Neural progenitor cell (in vitro differentiated cells): ENCODE data around the gene TBK1. TPM values are rescaled to one million over a fixed set of nuclear protein-coding genes. Genes with fewer than 3 reads are reported as not detected.

ENCODE experiments used
- DNase-seq: peaks from one replicate; pipeline ENCODE4 v3.0.0-alpha.2; 2016; ENCODE audit warnings: low spot score
- H2AFZ ChIP-seq: fragments of 200-600 bp; sonication (generic); replicated peaks from 2 replicates; pipeline ENCODE4 v1.6.1; 2016; ENCODE audit warnings: antibody characterized with exemption
- H3F3A ChIP-seq: fragments of 200-600 bp; sonication (generic); 2 replicates; pipeline ENCODE4 v1.6.1; 2016; ENCODE audit warnings: antibody characterized with exemption, low read depth
- H3K27ac ChIP-seq: fragments of 200-600 bp; sonication (generic); 2 replicates; pipeline ENCODE4 v1.5.1; 2016; ENCODE audit warnings: mild to moderate bottlenecking
- H3K27me3 ChIP-seq: fragments of 200-600 bp; sonication (generic); 2 replicates; pipeline ENCODE4 v1.6.1; 2016; ENCODE audit warnings: mild to moderate bottlenecking, moderate library complexity
- H3K36me3 ChIP-seq: fragments of 200-600 bp; sonication (generic); 2 replicates; pipeline ENCODE4 v1.5.1; 2016
- H3K4me1 ChIP-seq: fragments of 200-600 bp; sonication (generic); 2 replicates; pipeline ENCODE4 v1.6.1; 2016; ENCODE audit warnings: mixed run types
- H3K4me2 ChIP-seq: fragments of 200-600 bp; sonication (generic); 2 replicates; pipeline ENCODE4 v1.6.1; 2016
- H3K4me3 ChIP-seq: fragments of 200-600 bp; sonication (generic); 2 replicates; pipeline ENCODE4 v1.5.1; 2016
- H3K79me2 ChIP-seq: fragments of 200-600 bp; sonication (generic); 2 replicates; pipeline ENCODE4 v1.6.1; 2016; ENCODE audit warnings: low read depth
- H3K9ac ChIP-seq: fragments of 200-600 bp; sonication (generic); 2 replicates; pipeline ENCODE4 v1.6.1; 2016
- H3K9me3 ChIP-seq: fragments of 200-600 bp; sonication (generic); 2 replicates; pipeline ENCODE4 v1.5.1; 2016; ENCODE audit warnings: low read depth
- H4K20me1 ChIP-seq: fragments of 200-600 bp; sonication (generic); 2 replicates; pipeline ENCODE4 v1.6.1; 2016; ENCODE audit warnings: low read depth
- H3K27ac Mint-ChIP-seq: 3 replicates; pipeline ENCODE4 v1.8.0; 2021; ENCODE audit warnings: mixed read lengths
- H3K27me3 Mint-ChIP-seq: 2 replicates; pipeline ENCODE4 v1.8.0; 2022; ENCODE audit warnings: low read depth, mild to moderate bottlenecking, inconsistent platforms, moderate library complexity, mixed read lengths; ENCODE audit not compliant: insufficient read depth
- H3K36me3 Mint-ChIP-seq: 3 replicates; pipeline ENCODE4 v1.8.0; 2021; ENCODE audit warnings: mixed read lengths
- H3K4me1 Mint-ChIP-seq: 3 replicates; pipeline ENCODE4 v1.8.0; 2021; ENCODE audit warnings: mixed read lengths
- H3K4me3 Mint-ChIP-seq: 3 replicates; pipeline ENCODE4 v1.8.0; 2021; ENCODE audit warnings: mild to moderate bottlenecking, moderate library complexity, mixed read lengths
- H3K9me3 Mint-ChIP-seq: 3 replicates; pipeline ENCODE4 v1.8.0; 2020; ENCODE audit warnings: mixed read lengths
- CTCF ChIP-seq: fragments of 200-600 bp; sonication (generic); IDR thresholded peaks from 2 replicates; pipeline ENCODE4 v1.5.1; 2017; ENCODE audit warnings: antibody characterized with exemption, mild to moderate bottlenecking
- EZH2 ChIP-seq: fragments of 200-600 bp; sonication (generic); IDR thresholded peaks from 2 replicates; pipeline ENCODE4 v1.6.1; 2017; ENCODE audit warnings: antibody characterized with exemption, mild to moderate bottlenecking, moderate library complexity
- EZH2phosphoT487 ChIP-seq: fragments of 200-600 bp; sonication (generic); IDR thresholded peaks from 2 replicates; pipeline ENCODE4 v1.6.1; 2017; ENCODE audit warnings: antibody characterized with exemption
- total RNA-seq: library from RNA; depleted of rRNA; stranded (reverse); fragments of >200 nt; gene quantifications from 2 replicates; pipeline ENCODE4 v1.2.3, GENCODE V29; 2015; ENCODE audit warnings: low replicate concordance

The TBK1 gene
- total RNA-seq, 1 donor from 2014 or later = 51.3 TPM

- Histone ChIP-seq H3K27me3 (no peaks in the 10 kb centered on the region), H3K4me1 (no peaks in the 10 kb centered on the region), H3F3A (no peaks in the 10 kb centered on the region), H3K4me3 (no peak overlapping the region), H3K9ac (no peak overlapping the region), H3K9me3 (no peaks in the 10 kb centered on the region), H3K36me3 (peaks cover 22% of the 10 kb centered on the region), H3K27ac (no peak overlapping the region), H3K79me2 (no peaks in the 10 kb centered on the region), H3K4me2 (no peak overlapping the region), H4K20me1 (no peaks in the 10 kb centered on the region), H2AFZ (no peak overlapping the region)
- Mint-ChIP-seq H3K27ac (no peak overlapping the region), H3K36me3 (peaks cover 5% of the 10 kb centered on the region), H3K4me3 (no peak overlapping the region), H3K27me3 (no peaks in the 10 kb centered on the region), H3K9me3 (no peaks in the 10 kb centered on the region), H3K4me1 (no peaks in the 10 kb centered on the region)
- no peak for TF ChIP-seq EZH2
- TF ChIP-seq CTCF = no peak
- TF ChIP-seq EZH2phosphoT487 = no peak
- no peak for DNase-seq
These were observed 34.7 kb downstream of the TBK1 start for GRCh38 chr12:64486657-64487056.

- H3K27ac ChIP-seq = no peak overlapping the region
- no peaks in the 10 kb centered on the region for H3K9me3 ChIP-seq
- no peak overlapping the region for H3K4me3 ChIP-seq
- Mint-ChIP-seq H3K9me3 (no peaks in the 10 kb centered on the region), H3K4me3 (no peak overlapping the region), H3K4me1 (no peaks in the 10 kb centered on the region), H3K36me3 (peaks cover 4% of the 10 kb centered on the region), H3K27me3 (no peaks in the 10 kb centered on the region), H3K27ac (no peak overlapping the region)
- H3K4me1 ChIP-seq = no peaks in the 10 kb centered on the region
- peaks cover 19% of the 10 kb centered on the region for H3K36me3 ChIP-seq
- H4K20me1 ChIP-seq = no peaks in the 10 kb centered on the region
- no peak for DNase-seq
- TF ChIP-seq EZH2phosphoT487 (no peak), EZH2 (no peak), CTCF (no peak)
- H3K27me3 ChIP-seq = no peaks in the 10 kb centered on the region
- H3K79me2 ChIP-seq = no peaks in the 10 kb centered on the region
- no peak overlapping the region for H3K4me2 ChIP-seq
- no peak overlapping the region for H2AFZ ChIP-seq
- no peak overlapping the region for H3K9ac ChIP-seq
- peaks cover 8% of the 10 kb centered on the region for H3F3A ChIP-seq
These were observed 39.8 kb downstream of the TBK1 start for GRCh38 chr12:64491718-64492117.

GRCh38 chr12:64493513-64493912 lies 41.6 kb downstream of the TBK1 start:
- no peak for DNase-seq
- Histone ChIP-seq H3K9me3 (no peaks in the 10 kb centered on the region), H3K79me2 (no peaks in the 10 kb centered on the region), H2AFZ (no peak overlapping the region), H3K4me3 (no peak overlapping the region), H3F3A (peaks cover 8% of the 10 kb centered on the region), H3K9ac (no peak overlapping the region), H3K27ac (no peak overlapping the region), H3K36me3 (peaks cover 29% of the 10 kb centered on the region), H4K20me1 (no peaks in the 10 kb centered on the region), H3K27me3 (no peaks in the 10 kb centered on the region), H3K4me2 (no peak overlapping the region), H3K4me1 (no peaks in the 10 kb centered on the region)
- TF ChIP-seq EZH2 (no peak), CTCF (no peak), EZH2phosphoT487 (no peak)
- Mint-ChIP-seq H3K27ac (no peak overlapping the region), H3K4me3 (no peak overlapping the region), H3K4me1 (no peaks in the 10 kb centered on the region), H3K36me3 (peaks cover 7% of the 10 kb centered on the region), H3K9me3 (no peaks in the 10 kb centered on the region), H3K27me3 (no peaks in the 10 kb centered on the region)
